ENCODE measurements around the gene SLC16A10.

The SLC16A10 gene

GRCh38 chr6:111230351-111231089, 143.2 kb downstream of the SLC16A10 start:
- no peak for TF ChIP-seq CTCF (IDR thresholded peaks at IDR 0.05)

- TF ChIP-seq CTCF (IDR thresholded peaks at IDR 0.05): no peak
These were observed 143.8 kb downstream of the SLC16A10 start for GRCh38 chr6:111231090-111231459.

- TF ChIP-seq CTCF (IDR thresholded peaks at IDR 0.05): no peak
These were observed 150.5 kb downstream of the SLC16A10 start for GRCh38 chr6:111237852-111238251.

- TF ChIP-seq CTCF (IDR thresholded peaks at IDR 0.05): no peak
These were observed 151.3 kb downstream of the SLC16A10 start for GRCh38 chr6:111238464-111239119.

GRCh38 chr6:111239461-111239860, 152.2 kb downstream of the SLC16A10 start:
- TF ChIP-seq CTCF (IDR thresholded peaks at IDR 0.05): no peak

GRCh38 chr6:111242452-111242851, 155.1 kb downstream of the SLC16A10 start:
- TF ChIP-seq CTCF (IDR thresholded peaks at IDR 0.05): no peak

GRCh38 chr6:111243095-111243494, 155.8 kb downstream of the SLC16A10 start:
- TF ChIP-seq CTCF (IDR thresholded peaks at IDR 0.05): no peak

Data from LNCAP (cell line).